Sigmoid colon (tissue), 4 donors: ENCODE data around the gene FARP2.

Experiments used
- CTCF ChIP-seq, 4 experiments: fragments of 450-650 bp in 3 of 4; fragments of 200-600 bp in 1 of 4; IDR thresholded peaks; one replicate each; pipeline ENCODE4 v1.5.1; 2016 to 2019; ENCODE audit warnings: antibody characterized with exemption in 4 of 4, mild to moderate bottlenecking in 3 of 4, moderate library complexity in 2 of 4
- EP300 ChIP-seq, 4 donors: sonication (generic); formaldehyde crosslinking; IDR thresholded peaks; one replicate each; pipeline ENCODE4 v1.6.1; 2017; ENCODE audit warnings: antibody characterized with exemption in 4 of 4
- POLR2A ChIP-seq, 2 donors: fragments of 450-650 bp; IDR thresholded peaks; one replicate each; pipeline ENCODE4 v1.6.1; 2016; ENCODE audit warnings: antibody characterized with exemption in 2 of 2, mild to moderate bottlenecking in 2 of 2, moderate library complexity in 2 of 2
- POLR2AphosphoS5 ChIP-seq, 4 donors: sonication (generic); formaldehyde crosslinking; IDR thresholded peaks; one replicate each; pipeline ENCODE4 v1.6.1; 2017; ENCODE audit warnings: antibody characterized with exemption in 4 of 4

GRCh38 chr2:241540401-241540770 is 184.3 kb downstream of the FARP2 start:
- TF ChIP-seq CTCF (IDR thresholded peaks at IDR 0.05): no peak
- no peak for TF ChIP-seq POLR2AphosphoS5 (IDR thresholded peaks at IDR 0.05)
- TF ChIP-seq POLR2A (IDR thresholded peaks at IDR 0.05): no peak
- TF ChIP-seq EP300 (IDR thresholded peaks at IDR 0.05): no peak
